ENCODE measurements around the gene ATP13A5. TPM values are rescaled to one million over a fixed set of nuclear protein-coding genes. Genes with fewer than 3 reads are reported as not detected.
A peak's percentile ranks its signal among the peaks of the same experiment; 100 is the strongest.

ATP13A5 gene, protein sequence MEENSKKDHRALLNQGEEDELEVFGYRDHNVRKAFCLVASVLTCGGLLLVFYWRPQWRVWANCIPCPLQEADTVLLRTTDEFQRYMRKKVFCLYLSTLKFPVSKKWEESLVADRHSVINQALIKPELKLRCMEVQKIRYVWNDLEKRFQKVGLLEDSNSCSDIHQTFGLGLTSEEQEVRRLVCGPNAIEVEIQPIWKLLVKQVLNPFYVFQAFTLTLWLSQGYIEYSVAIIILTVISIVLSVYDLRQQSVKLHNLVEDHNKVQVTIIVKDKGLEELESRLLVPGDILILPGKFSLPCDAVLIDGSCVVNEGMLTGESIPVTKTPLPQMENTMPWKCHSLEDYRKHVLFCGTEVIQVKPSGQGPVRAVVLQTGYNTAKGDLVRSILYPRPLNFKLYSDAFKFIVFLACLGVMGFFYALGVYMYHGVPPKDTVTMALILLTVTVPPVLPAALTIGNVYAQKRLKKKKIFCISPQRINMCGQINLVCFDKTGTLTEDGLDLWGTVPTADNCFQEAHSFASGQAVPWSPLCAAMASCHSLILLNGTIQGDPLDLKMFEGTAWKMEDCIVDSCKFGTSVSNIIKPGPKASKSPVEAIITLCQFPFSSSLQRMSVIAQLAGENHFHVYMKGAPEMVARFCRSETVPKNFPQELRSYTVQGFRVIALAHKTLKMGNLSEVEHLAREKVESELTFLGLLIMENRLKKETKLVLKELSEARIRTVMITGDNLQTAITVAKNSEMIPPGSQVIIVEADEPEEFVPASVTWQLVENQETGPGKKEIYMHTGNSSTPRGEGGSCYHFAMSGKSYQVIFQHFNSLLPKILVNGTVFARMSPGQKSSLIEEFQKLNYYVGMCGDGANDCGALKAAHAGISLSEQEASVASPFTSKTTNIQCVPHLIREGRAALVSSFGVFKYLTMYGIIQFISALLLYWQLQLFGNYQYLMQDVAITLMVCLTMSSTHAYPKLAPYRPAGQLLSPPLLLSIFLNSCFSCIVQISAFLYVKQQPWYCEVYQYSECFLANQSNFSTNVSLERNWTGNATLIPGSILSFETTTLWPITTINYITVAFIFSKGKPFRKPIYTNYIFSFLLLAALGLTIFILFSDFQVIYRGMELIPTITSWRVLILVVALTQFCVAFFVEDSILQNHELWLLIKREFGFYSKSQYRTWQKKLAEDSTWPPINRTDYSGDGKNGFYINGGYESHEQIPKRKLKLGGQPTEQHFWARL
- total RNA-seq (2014; rRNA removed; shearing (Covaris generic)), result 0.03 and 0.06 TPM in 2 replicates

DNA sequence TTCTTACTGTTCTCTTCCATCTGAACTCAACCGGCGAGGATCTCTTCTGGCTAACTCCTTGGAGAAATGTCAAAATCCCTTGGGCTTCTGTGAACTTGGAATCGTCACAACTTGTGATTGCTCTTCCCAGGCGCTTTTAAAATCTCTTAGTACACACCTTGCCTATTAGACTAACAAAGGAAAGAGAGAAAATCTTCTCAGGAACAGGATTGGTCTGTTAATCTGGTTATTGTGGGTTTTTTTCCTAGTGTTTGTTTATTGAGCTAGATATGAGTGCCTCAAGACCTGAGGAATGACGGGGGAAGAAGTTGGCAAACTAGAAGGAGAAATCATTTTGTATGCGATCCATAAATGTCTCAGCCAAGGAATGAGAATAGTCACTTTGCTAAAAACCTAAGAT lies at the start of gene ATP13A5:
Gene ATP13A5, minus strand, starts transcription at position 48 of the 400 bp plus-strand sequence. Its CDS starts 28 bp downstream, at position 20.
- H3K9me3 ChIP-seq (replicated peaks), result no peaks in the 10 kb centered on the region
- no peak within 1 kb of the TSS for H3K4me3 ChIP-seq
- H3K4me1 ChIP-seq, result peaks cover 31% of the 10 kb centered on the region
- H3K27me3 ChIP-seq, result no peaks in the 10 kb centered on the region
- no peak for DNase-seq
- peak within 1 kb of the TSS; percentile 53 for H3K27ac ChIP-seq
- H3K36me3 ChIP-seq, result no peaks in the 10 kb centered on the region

DNA sequence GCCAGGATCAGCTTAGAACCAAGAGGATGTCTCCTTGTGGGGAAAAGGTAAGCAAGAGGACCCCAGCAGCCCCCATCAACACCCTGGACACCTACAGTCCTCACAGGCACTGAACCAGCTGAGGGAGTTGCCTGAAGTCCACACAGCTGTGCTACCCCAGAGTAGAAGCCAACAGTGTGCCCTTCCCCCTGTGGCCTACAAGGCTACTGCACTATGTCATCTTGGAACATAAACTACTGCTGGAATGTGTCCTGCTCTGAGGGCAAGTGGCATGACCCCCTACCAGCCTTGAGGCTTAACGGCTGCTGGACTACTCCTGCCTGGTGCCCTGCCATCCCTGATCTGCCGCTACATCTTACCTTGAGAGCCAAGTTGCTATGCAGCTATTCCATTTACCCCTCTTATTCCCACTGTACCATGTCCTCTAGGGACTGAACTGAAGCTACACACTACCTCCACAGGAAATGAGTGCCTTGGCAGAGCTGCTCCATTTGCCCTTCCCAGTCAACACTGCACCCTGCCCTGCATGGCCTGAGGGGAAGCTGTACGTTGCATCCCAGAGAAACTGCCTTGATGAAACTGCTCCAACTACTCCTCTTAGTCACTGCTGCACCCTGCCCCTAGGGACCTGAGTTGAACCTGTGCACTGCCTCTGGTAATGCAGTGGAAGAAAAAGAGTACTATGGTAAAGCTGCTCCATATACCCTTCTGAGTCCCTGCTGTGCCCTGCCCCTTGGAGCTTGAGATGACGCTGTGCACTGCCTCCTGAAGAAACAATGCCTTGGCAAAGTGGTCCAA lies 40.2 kb upstream of the ATP13A5 start:
- Histone ChIP-seq H3K27me3 (no peaks in the 10 kb centered on the region), H3K4me3 (no peak overlapping the region), H3K4me1 (no peaks in the 10 kb centered on the region), H3K27ac (no peak overlapping the region), H3K36me3 (no peaks in the 10 kb centered on the region), H3K9me3 (replicated peaks) (peaks cover 12% of the 10 kb centered on the region; the same call in 1 of the 2 replicates)
- no peak for DNase-seq

DNA sequence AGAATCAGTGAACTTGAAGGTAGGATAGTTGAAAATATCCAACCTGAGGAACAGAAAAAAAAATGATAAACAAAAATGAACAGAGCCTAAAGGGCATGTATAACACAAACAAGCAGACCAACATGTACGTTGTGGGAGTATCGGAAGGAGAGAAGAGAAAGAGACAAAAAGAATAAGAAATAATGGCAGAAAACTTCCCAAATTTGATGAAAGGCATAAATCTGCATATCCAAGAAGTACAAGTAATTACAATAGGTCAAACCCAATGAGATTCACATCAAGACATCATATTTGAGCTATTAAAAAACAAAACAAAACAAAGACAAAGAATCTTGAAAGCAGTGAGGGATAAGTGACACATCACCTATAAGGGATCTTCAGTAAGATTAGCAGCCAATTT lies 38.1 kb upstream of the ATP13A5 start:
- Histone ChIP-seq H3K4me1 (no peaks in the 10 kb centered on the region), H3K27me3 (no peaks in the 10 kb centered on the region)
- DNase-seq, result no peak

DNA sequence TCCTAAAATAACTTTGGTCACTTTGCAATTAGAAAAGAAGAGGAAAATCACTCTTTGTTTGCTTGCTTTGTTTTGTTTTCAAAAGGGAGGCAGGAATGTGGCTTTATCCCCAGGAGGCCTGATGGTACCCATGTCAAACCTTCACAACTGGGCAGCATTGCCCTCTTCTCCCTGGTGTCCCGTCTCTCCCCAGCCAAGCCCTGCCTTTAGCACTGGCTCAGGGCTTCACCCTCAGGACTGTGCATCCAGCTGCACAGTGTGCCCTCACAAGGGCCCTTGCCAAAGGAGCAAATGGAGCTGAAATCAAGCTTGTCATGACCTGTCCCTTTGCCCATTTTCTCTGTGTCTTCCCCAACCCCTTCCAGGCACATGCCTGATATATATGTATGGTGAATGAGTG lies 29.1 kb upstream of the ATP13A5 start:
- Histone ChIP-seq H3K4me1 (no peaks in the 10 kb centered on the region), H3K27me3 (no peaks in the 10 kb centered on the region), H3K36me3 (no peaks in the 10 kb centered on the region), H3K9me3 (replicated peaks) (no peaks in the 10 kb centered on the region), H3K27ac (no peak overlapping the region), H3K4me3 (no peak overlapping the region)
- no peak for DNase-seq

More for the DNA sequence above, 38.1 kb upstream of the ATP13A5 start:
- H3K36me3 ChIP-seq, result no peaks in the 10 kb centered on the region
- no peak overlapping the region for H3K4me3 ChIP-seq
- H3K27ac ChIP-seq, result no peak overlapping the region
- peaks cover 12% of the 10 kb centered on the region; the same call in 1 of the 2 replicates for H3K9me3 ChIP-seq (replicated peaks)

DNA sequence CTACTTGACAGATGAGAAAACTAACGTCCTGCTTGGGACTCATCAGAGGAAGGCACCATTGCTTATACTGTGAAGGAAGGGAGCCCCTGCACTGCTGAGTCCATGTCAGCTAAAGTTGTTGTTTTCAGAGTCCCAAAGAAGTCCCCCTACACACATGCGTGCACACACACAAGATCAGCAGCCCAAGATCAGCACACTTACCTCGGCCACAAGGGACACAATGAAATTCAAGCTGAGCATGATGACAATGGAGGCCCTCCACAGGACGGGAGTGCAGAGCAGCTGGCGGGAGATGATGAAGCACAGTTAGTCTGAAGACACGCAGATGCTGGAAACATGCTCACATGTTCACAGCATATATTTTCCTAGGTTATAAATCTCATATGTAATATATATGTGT lies 28.6 kb upstream of the ATP13A5 start:
- Histone ChIP-seq H3K36me3 (no peaks in the 10 kb centered on the region), H3K27me3 (no peaks in the 10 kb centered on the region), H3K27ac (no peak overlapping the region), H3K4me1 (no peaks in the 10 kb centered on the region), H3K4me3 (no peak overlapping the region), H3K9me3 (replicated peaks) (no peaks in the 10 kb centered on the region)
- no peak for DNase-seq

DNA sequence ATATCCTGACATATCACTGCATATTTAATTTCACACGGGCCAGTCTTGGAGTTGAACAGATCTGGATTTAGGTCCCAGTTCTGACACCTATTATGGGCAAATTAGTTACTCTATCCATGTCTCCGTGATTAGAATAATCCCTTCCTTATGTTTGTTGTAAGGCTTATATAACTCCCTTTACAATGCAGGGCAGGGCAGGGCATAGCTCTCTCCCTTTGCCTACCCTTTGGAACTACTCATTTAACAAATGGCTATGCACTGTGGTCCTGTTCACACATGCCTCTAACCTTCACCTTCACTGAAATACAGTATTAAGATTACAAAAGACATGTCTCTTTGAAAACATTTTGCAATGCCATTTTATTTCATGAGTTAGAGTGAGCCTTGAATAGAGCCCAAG lies 24.8 kb upstream of the ATP13A5 start:
- no peak for DNase-seq
- Histone ChIP-seq H3K4me1 (no peaks in the 10 kb centered on the region), H3K4me3 (no peak overlapping the region)

DNA sequence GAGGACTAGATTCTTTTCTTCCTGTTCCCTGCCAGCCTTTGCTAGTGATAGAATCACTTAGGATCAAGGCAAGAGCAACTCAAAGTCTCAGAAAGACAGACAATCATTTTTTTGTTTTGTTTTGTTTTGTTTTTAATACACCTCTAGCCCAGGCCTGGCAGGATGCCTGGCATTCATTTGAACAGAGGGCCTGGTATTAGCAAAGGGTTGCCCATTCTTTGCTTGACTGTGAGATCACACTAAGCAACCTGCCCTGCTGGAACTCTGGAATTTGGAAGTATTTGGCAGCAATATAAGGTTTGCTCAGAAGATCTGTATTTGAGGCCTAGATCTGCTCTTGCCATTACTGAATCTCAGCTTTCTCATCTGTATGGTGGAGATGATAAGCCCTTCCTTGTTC lies 21.8 kb upstream of the ATP13A5 start:
- no peaks in the 10 kb centered on the region for H3K27me3 ChIP-seq
- no peaks in the 10 kb centered on the region for H3K36me3 ChIP-seq
- no peaks in the 10 kb centered on the region for H3K4me1 ChIP-seq
- H3K9me3 ChIP-seq (replicated peaks), result no peaks in the 10 kb centered on the region; the same call in 1 of the 2 replicates
- no peak for DNase-seq
- no peak overlapping the region for H3K4me3 ChIP-seq
- H3K27ac ChIP-seq, result no peak overlapping the region

More for the DNA sequence above, 24.8 kb upstream of the ATP13A5 start:
- H3K9me3 ChIP-seq (replicated peaks), result no peaks in the 10 kb centered on the region
- no peaks in the 10 kb centered on the region for H3K27me3 ChIP-seq
- no peak overlapping the region for H3K27ac ChIP-seq
- H3K36me3 ChIP-seq, result no peaks in the 10 kb centered on the region

DNA sequence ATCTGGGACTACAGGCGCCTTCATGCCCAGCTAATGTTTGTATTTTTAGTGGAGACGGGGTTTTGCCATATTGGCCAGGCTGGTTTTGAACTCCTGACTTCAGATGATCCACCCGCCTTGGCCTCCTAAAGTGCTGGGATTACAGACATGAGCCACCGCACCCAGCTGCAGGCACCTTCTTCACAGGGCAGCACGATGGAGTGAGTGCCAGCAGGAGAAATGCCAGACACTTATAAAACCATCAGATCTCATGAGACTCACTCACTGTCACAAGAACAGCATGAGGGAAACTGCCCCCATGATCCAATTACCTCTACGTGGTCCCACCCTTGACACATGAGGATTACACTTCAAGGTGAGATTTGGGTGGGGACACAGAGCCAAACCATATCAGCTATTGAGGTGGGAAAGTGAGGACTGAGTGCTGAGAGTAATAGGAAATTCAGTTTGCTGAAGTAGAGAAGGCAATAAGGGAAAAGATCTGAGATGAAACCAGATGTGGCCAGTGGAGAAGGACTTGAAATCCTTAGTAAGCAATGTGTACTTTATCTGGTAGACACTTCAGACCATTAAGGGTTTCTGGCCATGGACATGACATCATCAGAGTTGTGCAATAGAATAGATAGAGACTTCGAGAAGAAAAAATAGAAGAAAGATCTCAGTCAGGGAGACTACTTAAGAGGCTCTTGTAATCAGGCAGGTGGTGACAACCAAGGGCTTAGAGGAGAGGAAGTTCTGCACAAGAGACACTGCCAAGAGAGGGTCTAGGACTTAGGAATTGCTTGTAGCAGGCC lies 18.1 kb upstream of the ATP13A5 start:
- no peak for DNase-seq
- no peaks in the 10 kb centered on the region for H3K36me3 ChIP-seq
- H3K27me3 ChIP-seq, result no peaks in the 10 kb centered on the region
- H3K27ac ChIP-seq, result no peak overlapping the region
- peaks cover 17% of the 10 kb centered on the region for H3K4me1 ChIP-seq
- H3K9me3 ChIP-seq (replicated peaks), result no peaks in the 10 kb centered on the region; the same call in 1 of the 2 replicates
- no peak overlapping the region for H3K4me3 ChIP-seq

DNA sequence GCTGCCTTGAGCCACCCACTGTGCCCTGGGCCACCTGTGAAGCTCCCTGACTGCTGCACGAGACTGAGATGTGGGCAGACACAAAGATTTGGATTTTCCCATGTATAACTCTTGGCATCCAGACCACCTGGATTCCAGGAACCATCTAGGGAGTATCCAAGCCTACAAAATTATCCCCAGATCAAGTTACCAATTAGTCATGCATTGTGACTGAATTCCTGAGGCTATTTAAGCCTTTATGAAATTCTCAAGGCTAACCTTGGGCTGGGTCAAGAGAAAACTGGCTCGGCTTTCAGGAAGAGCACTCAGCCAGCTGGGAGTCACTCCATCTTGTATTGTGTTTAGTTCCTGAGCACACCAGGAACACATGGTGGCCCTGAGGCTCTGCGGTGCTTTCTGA lies 13.3 kb upstream of the ATP13A5 start:
- Histone ChIP-seq H3K27ac (peak overlapping the region; percentile 97), H3K4me3 (no peak overlapping the region), H3K4me1 (peaks cover 41% of the 10 kb centered on the region), H3K36me3 (no peaks in the 10 kb centered on the region), H3K27me3 (no peaks in the 10 kb centered on the region), H3K9me3 (replicated peaks) (peaks cover 2% of the 10 kb centered on the region; the same call in 1 of the 2 replicates)
- peak; percentile 90 to 98 for DNase-seq

DNA sequence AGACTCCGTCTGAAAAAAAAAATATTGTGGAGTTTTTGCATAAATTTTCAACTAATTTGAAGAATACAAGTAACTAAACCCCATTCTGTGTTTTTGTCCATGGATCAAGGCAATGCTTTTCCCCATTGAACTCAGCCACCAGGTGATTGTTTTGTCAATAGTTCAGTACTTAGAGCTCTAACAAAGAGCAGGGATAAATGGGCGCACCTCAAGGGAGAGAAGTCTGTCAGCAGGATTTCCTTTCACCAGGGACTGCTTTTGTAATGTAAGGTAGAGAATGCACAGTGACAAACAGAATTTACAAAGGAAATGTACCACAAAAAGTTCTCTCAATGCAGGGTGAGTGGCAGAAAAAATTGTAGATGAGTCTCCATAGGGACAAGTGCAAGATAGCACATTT lies 10.8 kb upstream of the ATP13A5 start:
- Histone ChIP-seq H3K36me3 (no peaks in the 10 kb centered on the region), H3K27ac (no peak overlapping the region), H3K4me1 (peaks cover 41% of the 10 kb centered on the region), H3K4me3 (no peak overlapping the region), H3K9me3 (replicated peaks) (peaks cover 9% of the 10 kb centered on the region; the same call in 1 of the 2 replicates), H3K27me3 (no peaks in the 10 kb centered on the region)
- DNase-seq, result no peak

DNA sequence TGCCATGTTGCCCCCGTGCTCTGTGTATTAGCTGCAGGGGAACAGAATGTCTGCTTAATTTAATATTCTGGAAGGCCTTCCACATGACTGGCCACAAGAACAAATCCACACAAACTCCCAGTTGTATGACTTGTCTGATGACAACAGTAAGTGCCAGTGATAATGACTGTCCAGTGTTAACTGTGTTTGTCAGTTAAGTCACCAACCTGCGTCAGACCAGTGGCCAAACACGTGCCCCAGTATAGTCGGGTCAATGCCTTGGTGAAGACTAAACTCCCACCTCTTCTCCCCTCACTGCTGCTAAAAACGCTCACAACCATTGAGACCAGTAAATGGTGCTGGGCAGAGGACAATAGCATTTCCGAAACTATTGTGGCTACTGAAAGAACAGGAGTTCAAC lies 9.8 kb upstream of the ATP13A5 start:
- H3K9me3 ChIP-seq (replicated peaks), result peaks cover 9% of the 10 kb centered on the region; the same call in 1 of the 2 replicates
- no peaks in the 10 kb centered on the region for H3K36me3 ChIP-seq
- peaks cover 39% of the 10 kb centered on the region for H3K4me1 ChIP-seq
- no peak overlapping the region for H3K4me3 ChIP-seq
- no peaks in the 10 kb centered on the region for H3K27me3 ChIP-seq
- no peak for DNase-seq
- H3K27ac ChIP-seq, result no peak overlapping the region

DNA sequence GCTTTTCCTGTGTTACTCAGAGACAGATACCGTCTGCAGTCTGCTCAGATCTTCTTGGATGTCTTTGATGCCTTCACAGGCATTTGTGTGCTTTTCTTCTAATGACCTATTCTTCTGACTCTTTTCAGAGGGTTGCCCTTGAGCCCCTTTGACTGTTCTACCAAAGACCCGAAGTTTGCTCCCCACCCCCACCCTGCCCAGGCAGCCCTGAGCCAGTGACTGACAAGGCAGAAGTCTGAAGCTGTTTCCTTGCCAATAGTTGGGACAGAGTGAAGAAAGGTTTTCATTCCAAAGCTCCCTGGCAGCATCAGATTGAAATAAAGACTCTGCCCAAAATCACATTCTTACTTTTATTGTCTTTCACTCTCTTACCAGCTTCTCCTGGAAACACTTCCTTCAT lies 9.0 kb upstream of the ATP13A5 start:
- Histone ChIP-seq H3K4me3 (no peak overlapping the region), H3K27me3 (no peaks in the 10 kb centered on the region), H3K27ac (no peak overlapping the region), H3K36me3 (no peaks in the 10 kb centered on the region), H3K4me1 (peaks cover 31% of the 10 kb centered on the region), H3K9me3 (replicated peaks) (peaks cover 9% of the 10 kb centered on the region; the same call in 1 of the 2 replicates)
- no peak for DNase-seq

DNA sequence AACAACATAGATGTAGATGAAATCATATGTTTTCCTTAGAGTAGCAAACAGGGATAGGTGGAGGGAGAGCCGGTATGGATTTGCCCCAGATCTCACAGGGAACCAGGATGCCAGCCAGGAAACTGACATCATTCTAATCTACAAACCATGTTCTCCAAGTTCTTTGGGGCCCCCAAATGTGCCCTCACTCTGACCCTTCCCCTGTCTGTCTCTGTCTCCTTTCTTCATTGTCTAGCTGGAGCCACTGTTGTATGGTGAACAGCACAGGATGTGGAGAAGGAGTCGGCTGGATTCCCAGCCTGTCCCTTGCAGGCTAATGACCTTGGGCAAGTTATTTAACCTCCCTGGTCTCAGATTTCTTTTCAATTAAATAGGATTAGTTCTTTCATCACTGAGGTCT lies 962 bp downstream of the ATP13A5 start:
- peak; percentile 76 to 86 for DNase-seq
- no peak overlapping the region for H3K4me3 ChIP-seq
- no peaks in the 10 kb centered on the region for H3K9me3 ChIP-seq (replicated peaks)
- no peaks in the 10 kb centered on the region for H3K27me3 ChIP-seq
- peak overlapping the region; percentile 53 for H3K27ac ChIP-seq
- H3K4me1 ChIP-seq, result peaks cover 31% of the 10 kb centered on the region
- H3K36me3 ChIP-seq, result no peaks in the 10 kb centered on the region
